LNCAP (cell line): Measurements from ENCODE around the gene FAM89B.

Source experiments
- CTCF ChIP-seq: fragments of 450-650 bp; IDR thresholded peaks from 2 replicates; pipeline ENCODE4 v1.5.1; 2017; ENCODE audit warnings: mild to moderate bottlenecking

The FAM89B gene

GRCh38 chr11:65558002-65558929 is 14.1 kb upstream of the FAM89B start, which contains the start of gene LTBP3:
TSS of gene LTBP3 (minus strand) at chr11:65558359. CDS start at chr11:65557959, 400 bp downstream.
- no peak for TF ChIP-seq CTCF

GRCh38 chr11:65558930-65559509 is 13.3 kb upstream of the FAM89B start:
- TF ChIP-seq CTCF = no peak

- TF ChIP-seq CTCF = no peak
Observed at GRCh38 chr11:65559535-65559934, 12.8 kb upstream of the FAM89B start.

- TF ChIP-seq CTCF = no peak
Observed at GRCh38 chr11:65559951-65560537, 12.3 kb upstream of the FAM89B start.

GRCh38 chr11:65560555-65561418 is 11.6 kb upstream of the FAM89B start:
- TF ChIP-seq CTCF = no peak

GRCh38 chr11:65562020-65562419 is 10.3 kb upstream of the FAM89B start:
- TF ChIP-seq CTCF = no peak

GRCh38 chr11:65562788-65563187 is 9.6 kb upstream of the FAM89B start:
- no peak for TF ChIP-seq CTCF
